Muscle of leg (tissue), 11 donors: ENCODE measurements around the gene ARL2BP. TPM values are rescaled to one million over a fixed set of nuclear protein-coding genes. Genes with fewer than 3 reads are reported as not detected.

Source experiments
- DNase-seq: peaks from one replicate; pipeline ENCODE4 v3.0.0; 2013
- H3K27ac ChIP-seq: one replicate; pipeline ENCODE4 v1.5.1; 2013; ENCODE audit warnings: mild to moderate bottlenecking, low read length, control low read depth
- H3K27me3 ChIP-seq: one replicate; pipeline ENCODE4 v1.6.1; 2013; ENCODE audit warnings: low read length; ENCODE audit not compliant: control insufficient read depth, insufficient read depth
- H3K36me3 ChIP-seq: one replicate; pipeline ENCODE4 v1.6.1; 2013; ENCODE audit warnings: low read length; ENCODE audit not compliant: control insufficient read depth, insufficient read depth
- H3K4me1 ChIP-seq: one replicate; pipeline ENCODE4 v1.6.1; 2013; ENCODE audit warnings: low read length; ENCODE audit not compliant: control insufficient read depth, insufficient read depth
- H3K4me3 ChIP-seq: one replicate; pipeline ENCODE4 v1.5.1; 2013; ENCODE audit warnings: low read length, control low read depth
- H3K9me3 ChIP-seq: replicated peaks from 2 replicates; pipeline ENCODE4 v1.6.1; 2013; ENCODE audit warnings: low read depth, low read length; ENCODE audit not compliant: control insufficient read depth
- WGBS: methylation state at CpG from one replicate; pipeline ENCODE4 v1.1.5; 2013; ENCODE audit warnings: missing lambda C conversion rate; ENCODE audit not compliant: insufficient coverage; 5-methylcytosine and 5-hydroxymethylcytosine counted together
- polyA plus RNA-seq, 8 donors: library from polyadenylated mRNA; unstranded; fragments of 120-200 nt; gene quantifications; one replicate each; pipeline versions ENCODE4 v1.2.1 to v1.2.3, GENCODE V29; 2013; ENCODE audit warnings: inconsistent platforms in 1 of 8, low replicate concordance in 1 of 8; ENCODE audit not compliant: insufficient read length in 8 of 8, insufficient read depth in 1 of 8
- total RNA-seq: library from RNA; stranded (reverse); fragments of 120-200 nt; gene quantifications from one replicate; pipeline ENCODE4 v1.2.4, GENCODE V29; 2013

The ARL2BP gene
- total and polyA plus RNA-seq, 9 donors, result 38.4 to 59.4 (median 46.1) TPM

DNA sequence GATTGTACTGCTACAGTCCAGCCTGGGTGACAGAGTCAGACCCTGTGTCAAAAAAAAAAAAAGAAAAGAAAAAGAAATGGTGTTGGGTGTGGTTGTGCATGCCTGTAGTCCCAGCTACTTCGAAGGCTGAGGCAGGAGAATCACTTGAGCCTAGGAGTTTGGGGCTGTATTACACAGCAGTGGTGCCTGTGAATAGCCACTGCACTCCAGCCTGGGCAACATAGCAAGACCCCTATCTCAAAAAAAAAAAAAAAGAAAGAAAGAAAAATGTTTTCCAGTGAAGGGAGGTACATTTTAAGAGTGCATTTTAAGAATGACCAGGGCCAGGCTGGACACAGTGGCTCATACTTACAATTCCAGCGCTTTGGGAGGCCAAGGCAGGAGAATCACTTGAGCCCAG lies 6.3 kb downstream of the ARL2BP start:
- Histone ChIP-seq H3K4me3 (no peak overlapping the region), H3K27ac (no peak overlapping the region), H3K27me3 (no peaks in the 10 kb centered on the region), H3K9me3 (no peaks in the 10 kb centered on the region), H3K4me1 (no peaks in the 10 kb centered on the region), H3K36me3 (peaks cover 61% of the 10 kb centered on the region)
- no CpG with 5 or more reads among the region's 2 CpGs for WGBS
- no peak for DNase-seq

- H3K9me3 ChIP-seq, result no peaks in the 10 kb centered on the region
- WGBS, result 87% methylated on average over 4 of the region's 6 CpGs
- DNase-seq, result no peak
- H3K36me3 ChIP-seq, result peaks cover 62% of the 10 kb centered on the region
- H3K4me3 ChIP-seq, result no peak overlapping the region
- no peak overlapping the region for H3K27ac ChIP-seq
- no peaks in the 10 kb centered on the region for H3K4me1 ChIP-seq
- H3K27me3 ChIP-seq, result no peaks in the 10 kb centered on the region
These were observed 7.2 kb downstream of the ARL2BP start for GRCh38 chr16:57252148-57252721.

- H3K36me3 ChIP-seq, result peaks cover 60% of the 10 kb centered on the region
These were observed 8.4 kb downstream of the ARL2BP start for GRCh38 chr16:57253466-57253865.

DNA sequence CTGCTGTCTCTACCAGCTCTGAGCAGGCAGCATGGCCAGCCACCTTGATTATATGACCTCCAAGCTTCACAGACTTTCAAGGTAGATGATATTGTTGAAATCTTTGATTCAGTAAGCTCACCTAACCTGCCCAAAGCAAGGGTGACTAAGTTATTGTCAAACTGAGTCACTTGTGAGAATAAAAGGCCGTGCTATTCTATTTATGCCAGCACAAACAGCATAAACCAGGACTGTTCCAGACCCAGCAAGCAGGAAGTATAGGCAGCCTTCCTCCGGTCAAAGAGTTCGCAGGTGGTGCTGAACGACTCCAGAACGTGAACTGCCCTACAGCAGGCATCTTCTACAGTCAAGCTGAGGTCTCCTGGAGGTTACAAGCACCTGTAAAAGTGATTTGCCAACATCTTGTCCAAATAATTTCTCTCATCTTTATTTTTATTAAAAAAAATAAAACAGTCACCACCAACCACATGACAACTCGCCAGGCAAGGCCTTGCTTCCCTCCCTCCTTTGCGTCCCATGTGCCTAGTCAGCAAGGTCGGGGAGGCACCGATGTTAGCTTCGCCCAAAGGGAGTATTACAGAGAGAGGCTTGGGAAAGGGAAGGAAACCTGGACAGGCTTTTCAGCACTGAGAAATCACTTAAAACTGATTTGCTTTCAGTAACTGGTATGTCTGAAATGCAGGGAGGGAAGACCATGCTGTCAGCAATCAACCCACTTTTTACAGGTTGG lies 10.8 kb downstream of the ARL2BP start:
- WGBS, result 55% methylated on average over 4 of the region's 10 CpGs
- no peak overlapping the region for H3K27ac ChIP-seq
- DNase-seq, result no peak
- no peak overlapping the region for H3K4me3 ChIP-seq
- H3K27me3 ChIP-seq, result no peaks in the 10 kb centered on the region
- H3K4me1 ChIP-seq, result peaks cover 7% of the 10 kb centered on the region
- H3K9me3 ChIP-seq, result no peaks in the 10 kb centered on the region
- H3K36me3 ChIP-seq, result peaks cover 40% of the 10 kb centered on the region

More at GRCh38 chr16:57253466-57253865, 8.4 kb downstream of the ARL2BP start:
- no CpG with 5 or more reads among the region's 1 CpG for WGBS
- H3K4me1 ChIP-seq, result no peaks in the 10 kb centered on the region
- H3K4me3 ChIP-seq, result no peak overlapping the region
- no peaks in the 10 kb centered on the region for H3K9me3 ChIP-seq
- DNase-seq, result no peak
- no peaks in the 10 kb centered on the region for H3K27me3 ChIP-seq
- no peak overlapping the region for H3K27ac ChIP-seq

- H3K27me3 ChIP-seq, result no peaks in the 10 kb centered on the region
- no peak for DNase-seq
- peaks cover 31% of the 10 kb centered on the region for H3K36me3 ChIP-seq
- no peak overlapping the region for H3K27ac ChIP-seq
- H3K4me1 ChIP-seq, result peaks cover 7% of the 10 kb centered on the region
- WGBS, result 78% methylated on average over 13 of the region's 16 CpGs
- H3K4me3 ChIP-seq, result no peak overlapping the region
- no peaks in the 10 kb centered on the region for H3K9me3 ChIP-seq
These were observed 11.7 kb downstream of the ARL2BP start for GRCh38 chr16:57256601-57257395.

DNA sequence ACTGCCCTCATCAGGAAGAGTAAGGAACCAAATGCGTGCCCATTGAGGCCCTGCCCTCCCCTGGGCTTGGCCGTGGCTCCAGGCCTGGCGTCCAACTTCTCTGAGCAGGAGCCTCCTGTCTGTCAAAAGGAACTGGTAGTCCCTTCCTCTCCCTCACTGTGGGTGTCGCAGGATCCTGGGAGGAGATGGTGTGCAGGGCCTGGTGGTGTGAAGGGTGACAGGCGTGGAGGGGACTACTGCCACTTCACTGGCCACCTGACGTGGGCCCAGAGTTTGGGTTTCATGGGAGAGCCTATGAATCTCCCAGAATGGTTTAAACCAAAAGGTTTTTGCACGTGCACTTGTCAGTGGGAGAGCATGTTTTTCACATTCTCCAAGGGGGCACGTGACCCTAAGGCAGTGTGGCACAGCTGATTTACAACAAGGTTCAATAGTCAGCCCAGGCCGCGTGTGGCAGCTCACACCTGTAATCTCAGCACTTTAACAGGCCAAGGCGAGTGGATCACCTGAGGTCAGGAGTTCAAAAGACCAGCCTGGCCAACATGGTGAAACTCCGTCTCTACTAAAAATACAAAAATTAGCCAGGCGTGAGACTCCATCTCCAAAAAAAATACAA lies 12.5 kb downstream of the ARL2BP start:
- H3K9me3 ChIP-seq, result no peaks in the 10 kb centered on the region
- H3K27me3 ChIP-seq, result no peaks in the 10 kb centered on the region
- H3K4me1 ChIP-seq, result peaks cover 7% of the 10 kb centered on the region
- WGBS, result 89% methylated on average over 11 of the region's 13 CpGs
- H3K36me3 ChIP-seq, result peaks cover 23% of the 10 kb centered on the region
- no peak overlapping the region for H3K4me3 ChIP-seq
- no peak for DNase-seq
- no peak overlapping the region for H3K27ac ChIP-seq

DNA sequence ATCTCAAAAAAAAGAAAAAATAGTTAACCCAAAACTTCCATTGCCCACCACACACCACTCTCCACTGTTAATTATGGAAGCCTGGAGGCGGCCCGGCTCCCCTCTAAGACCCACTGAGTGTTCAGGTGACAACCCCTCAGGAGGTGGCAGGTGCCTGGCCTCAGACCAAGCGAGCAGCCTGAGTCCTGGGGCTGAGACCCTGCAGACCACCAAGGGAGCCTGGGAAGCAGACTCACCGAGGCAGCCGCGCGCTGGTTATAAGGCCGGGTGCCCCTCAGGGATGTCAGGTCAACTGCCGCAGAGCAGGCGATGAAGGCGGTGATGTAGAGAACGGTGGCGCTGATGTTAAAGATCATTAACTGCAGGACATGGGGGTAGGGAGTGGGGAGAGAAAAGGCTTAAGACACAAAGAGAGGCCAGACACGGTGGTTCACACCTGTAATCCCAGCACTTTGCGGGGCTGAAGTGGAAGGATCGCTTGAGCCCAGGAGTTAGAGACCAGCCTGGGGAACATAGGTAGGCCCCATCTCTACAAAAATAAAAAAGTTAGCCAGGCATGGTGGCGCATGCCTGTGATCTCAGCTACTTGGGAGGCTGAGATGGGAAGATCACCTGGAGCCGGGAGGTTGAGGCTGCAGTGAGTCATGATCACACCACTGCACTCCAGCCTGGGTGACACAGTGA lies 13.3 kb downstream of the ARL2BP start:
- no peak overlapping the region for H3K4me3 ChIP-seq
- peaks cover 7% of the 10 kb centered on the region for H3K4me1 ChIP-seq
- 88% methylated on average over 18 of the region's 18 CpGs for WGBS
- no peak for DNase-seq
- H3K27ac ChIP-seq, result no peak overlapping the region
- peaks cover 21% of the 10 kb centered on the region for H3K36me3 ChIP-seq
- H3K9me3 ChIP-seq, result no peaks in the 10 kb centered on the region
- H3K27me3 ChIP-seq, result no peaks in the 10 kb centered on the region

DNA sequence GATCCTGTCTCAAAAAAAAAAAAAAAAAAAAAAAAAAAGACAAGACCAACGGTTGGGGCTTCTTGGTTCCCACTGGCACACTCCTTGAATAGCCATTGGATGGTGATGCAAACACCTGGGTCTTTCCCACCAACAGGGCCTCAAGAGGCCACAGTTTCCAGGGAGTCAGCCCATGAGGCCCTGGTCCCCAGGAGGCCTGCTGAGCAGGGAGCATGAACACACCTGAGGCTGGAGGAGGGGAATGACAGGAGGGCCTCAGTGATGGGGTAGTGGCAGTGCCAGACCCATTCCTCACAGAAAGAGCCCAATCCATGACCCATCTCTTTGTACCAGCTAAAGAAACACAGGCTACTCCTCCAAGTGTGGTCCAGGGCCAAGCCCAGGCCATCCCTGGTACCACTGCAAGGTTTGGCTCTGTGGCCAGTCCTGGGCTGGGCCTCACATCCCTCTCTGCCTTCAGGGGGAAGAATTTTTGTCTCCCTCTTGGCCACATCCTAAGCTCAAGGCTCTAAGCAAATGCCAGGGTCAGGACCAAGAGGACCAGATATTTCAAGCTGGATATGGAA lies 13.9 kb downstream of the ARL2BP start:
- WGBS, result no CpG with 5 or more reads among the region's 1 CpG
- no peak for DNase-seq

GRCh38 chr16:57260294-57260929 lies 15.4 kb downstream of the ARL2BP start:
- 10% methylated on average over 13 of the region's 16 CpGs for WGBS
- Histone ChIP-seq H3K4me3 (no peak overlapping the region), H3K27ac (peak overlapping the region; percentile 76), H3K36me3 (peaks cover 14% of the 10 kb centered on the region), H3K27me3 (no peaks in the 10 kb centered on the region), H3K4me1 (peaks cover 7% of the 10 kb centered on the region), H3K9me3 (no peaks in the 10 kb centered on the region)
- peak; percentile 46 for DNase-seq

More for the DNA sequence above, 13.9 kb downstream of the ARL2BP start:
- Histone ChIP-seq H3K4me3 (no peak overlapping the region), H3K27ac (no peak overlapping the region), H3K4me1 (peaks cover 7% of the 10 kb centered on the region), H3K36me3 (peaks cover 16% of the 10 kb centered on the region), H3K9me3 (no peaks in the 10 kb centered on the region), H3K27me3 (no peaks in the 10 kb centered on the region)
